ENCODE data around the gene GINM1. TPM values are rescaled to one million over a fixed set of nuclear protein-coding genes. Genes with fewer than 3 reads are reported as not detected.

Gene GINM1
- total RNA-seq, 4 donors from 2014 or later, result 36.6 to 64.5 (median 57.0) TPM

GRCh38 chr6:149560736-149561135, 5.4 kb upstream of the GINM1 start:
- Histone ChIP-seq H3K27ac (no peak overlapping the region), H3K27me3 (no peaks in the 10 kb centered on the region), H3K4me1 (peaks cover 0 to 12% (median 0%) of the 10 kb centered on the region in 4 donors), H3K36me3 (no peaks in the 10 kb centered on the region), H3K4me3 (no peak overlapping the region), H3K9me3 (no peaks in the 10 kb centered on the region)
- DNase-seq (ENCODE audit: low spot score in 2 of 2), result no peak
- TF ChIP-seq POLR2A (IDR thresholded peaks at IDR 0.05), result no peak
- TF ChIP-seq EP300 (IDR thresholded peaks at IDR 0.05), result no peak
- peak in 2 of 5 experiments; percentile 33 to 36 for TF ChIP-seq CTCF (IDR thresholded peaks at IDR 0.05)
- WGBS, 2 donors, result 59 to 60% methylated on average over 3 of the region's 3 CpGs

GRCh38 chr6:149563203-149563927, 2.8 kb upstream of the GINM1 start:
- no peaks in the 10 kb centered on the region for H3K36me3 ChIP-seq
- H3K4me1 ChIP-seq, result peaks cover 0 to 26% (median 6%) of the 10 kb centered on the region in 4 donors
- H3K27ac ChIP-seq, result no peak overlapping the region
- WGBS, 2 donors, result 81 to 86% methylated on average over 5 of the region's 5 CpGs
- TF ChIP-seq EP300 (IDR thresholded peaks at IDR 0.05) (no peak), CTCF (IDR thresholded peaks at IDR 0.05) (no peak), POLR2A (IDR thresholded peaks at IDR 0.05) (no peak)
- no peak overlapping the region for H3K4me3 ChIP-seq
- H3K9me3 ChIP-seq, result no peaks in the 10 kb centered on the region
- DNase-seq (ENCODE audit: low spot score in 2 of 2), result no peak
- no peaks in the 10 kb centered on the region for H3K27me3 ChIP-seq

GRCh38 chr6:149563928-149564325, 2.2 kb upstream of the GINM1 start:
- no peaks in the 10 kb centered on the region for H3K27me3 ChIP-seq
- H3K27ac ChIP-seq, result no peak overlapping the region
- no peaks in the 10 kb centered on the region for H3K36me3 ChIP-seq
- peaks cover 0 to 26% (median 6%) of the 10 kb centered on the region in 4 donors for H3K4me1 ChIP-seq
- H3K9me3 ChIP-seq, result no peaks in the 10 kb centered on the region
- no peak for DNase-seq (ENCODE audit: low spot score in 2 of 2)
- TF ChIP-seq POLR2A (IDR thresholded peaks at IDR 0.05), result no peak
- TF ChIP-seq EP300 (IDR thresholded peaks at IDR 0.05), result no peak
- TF ChIP-seq CTCF (IDR thresholded peaks at IDR 0.05), result no peak
- WGBS, 2 donors, result 69 to 74% methylated on average over 3 of the region's 3 CpGs
- H3K4me3 ChIP-seq, result no peak overlapping the region

- peak overlapping the region; percentile 74 to 98 (median 88) for H3K4me3 ChIP-seq
- TF ChIP-seq CTCF (IDR thresholded peaks at IDR 0.05) (peak in 1 of 5 experiments; percentile 12), POLR2A (IDR thresholded peaks at IDR 0.05) (peak in 1 of 2 donors; percentile 61), EP300 (IDR thresholded peaks at IDR 0.05) (peak in 1 of 2 donors; percentile 62)
- peak overlapping the region; percentile 68 to 94 (median 92) for H3K27ac ChIP-seq
- no peaks in the 10 kb centered on the region for H3K27me3 ChIP-seq
- no peaks in the 10 kb centered on the region for H3K36me3 ChIP-seq
- DNase-seq (ENCODE audit: low spot score in 2 of 2), result peak; percentile 16 to 18
- H3K9me3 ChIP-seq, result no peaks in the 10 kb centered on the region
- WGBS, 2 donors, result 1 to 2% methylated on average over 33 to 57 of the region's 81 CpGs
- H3K4me1 ChIP-seq, result peaks cover 0 to 34% (median 8%) of the 10 kb centered on the region in 4 donors
These were observed 427 bp downstream of the GINM1 start for GRCh38 chr6:149566410-149567193.

GRCh38 chr6:149567194-149567586, 1.0 kb downstream of the GINM1 start:
- Histone ChIP-seq H3K4me1 (peaks cover 0 to 34% (median 8%) of the 10 kb centered on the region in 4 donors), H3K27me3 (no peaks in the 10 kb centered on the region), H3K27ac (peak overlapping the region in 3 of 4 donors; percentile 91 to 94 (median 92)), H3K36me3 (no peaks in the 10 kb centered on the region), H3K4me3 (peak overlapping the region; percentile 74 to 98 (median 88)), H3K9me3 (no peaks in the 10 kb centered on the region)
- 48 to 49% methylated on average over 12 of the region's 12 CpGs for WGBS, 2 donors
- TF ChIP-seq POLR2A (IDR thresholded peaks at IDR 0.05), result no peak
- no peak for TF ChIP-seq EP300 (IDR thresholded peaks at IDR 0.05)
- TF ChIP-seq CTCF (IDR thresholded peaks at IDR 0.05), result no peak
- DNase-seq (ENCODE audit: low spot score in 2 of 2), result no peak
